ENCODE data around the gene ARHGDIB.

DNA sequence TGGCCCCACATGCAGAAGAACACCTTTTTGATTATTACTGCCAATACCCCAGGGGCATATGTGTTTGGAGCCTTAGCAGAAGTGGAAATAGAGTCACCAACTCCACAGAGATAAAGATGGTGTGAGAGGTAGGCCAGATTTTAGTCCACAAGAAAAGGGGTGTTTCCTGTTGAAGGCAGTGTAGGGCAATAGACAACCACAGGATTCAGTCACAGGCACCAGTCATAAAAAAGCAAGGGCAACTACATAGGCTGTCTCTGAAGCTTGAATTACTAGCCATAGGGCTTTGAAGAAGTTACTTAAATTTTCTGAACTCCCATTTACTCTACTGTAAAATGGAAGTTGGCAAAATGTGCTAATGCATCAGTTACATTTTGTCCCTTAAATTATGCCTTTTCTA lies 41.9 kb downstream of the ARHGDIB start:
- no peak for TF ChIP-seq POLR2AphosphoS5 (IDR thresholded peaks at IDR 0.05; ENCODE audit: borderline replicate concordance, low read depth, low read length)
- no peak for TF ChIP-seq EZH2 (IDR thresholded peaks at IDR 0.05)
- no peak for TF ChIP-seq FOXP2 (optimal IDR thresholded peaks at IDR 0.05; ENCODE audit: control extremely low read depth, extremely low read length, insufficient read depth)
